ENCODE data around the gene CDH2. TPM values are rescaled to one million over a fixed set of nuclear protein-coding genes. Genes with fewer than 3 reads are reported as not detected.

The CDH2 gene
- total RNA-seq, 1 experiment from 2014 or later = 15.0 TPM

DNA sequence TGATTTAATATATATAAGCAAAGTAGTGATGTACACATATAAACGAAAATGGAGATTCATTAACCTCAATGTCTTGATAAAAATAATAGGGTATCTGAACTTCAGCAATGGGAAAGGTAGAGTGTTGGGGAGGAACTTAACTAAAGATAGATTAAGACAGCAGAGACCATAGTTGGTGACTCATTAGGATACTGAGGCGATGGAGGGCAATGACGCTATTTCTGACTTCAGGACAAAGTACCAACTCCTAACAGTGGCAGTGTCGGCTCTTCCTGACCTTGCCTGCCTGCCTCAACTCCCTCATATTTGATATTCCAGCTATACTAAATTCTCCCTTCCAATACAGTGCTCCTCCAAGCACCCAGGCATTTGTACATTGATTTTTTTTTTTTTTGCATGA is 98.6 kb downstream of the CDH2 start:
- Histone ChIP-seq H3K36me3 (ENCODE audit: insufficient read depth, low read length, poor library complexity, severe bottlenecking) (no peaks in the 10 kb centered on the region), H3K27ac (ENCODE audit: low read depth, low read length, poor library complexity, severe bottlenecking) (no peak overlapping the region), H3K4me1 (ENCODE audit: insufficient read depth, low read length, poor library complexity, severe bottlenecking) (no peaks in the 10 kb centered on the region), H3K27me3 (replicated peaks; ENCODE audit: insufficient read depth, low read depth, low read length, poor library complexity) (peaks cover 49% of the 10 kb centered on the region), H3K4me3 (ENCODE audit: low read depth, low read length, poor library complexity, severe bottlenecking) (no peak overlapping the region), H3K9me3 (ENCODE audit: low read depth, low read length, poor library complexity, severe bottlenecking) (no peaks in the 10 kb centered on the region)
- BruUV-seq (replicated peaks) = no TSS peak
- TF ChIP-seq, protein P1, sequence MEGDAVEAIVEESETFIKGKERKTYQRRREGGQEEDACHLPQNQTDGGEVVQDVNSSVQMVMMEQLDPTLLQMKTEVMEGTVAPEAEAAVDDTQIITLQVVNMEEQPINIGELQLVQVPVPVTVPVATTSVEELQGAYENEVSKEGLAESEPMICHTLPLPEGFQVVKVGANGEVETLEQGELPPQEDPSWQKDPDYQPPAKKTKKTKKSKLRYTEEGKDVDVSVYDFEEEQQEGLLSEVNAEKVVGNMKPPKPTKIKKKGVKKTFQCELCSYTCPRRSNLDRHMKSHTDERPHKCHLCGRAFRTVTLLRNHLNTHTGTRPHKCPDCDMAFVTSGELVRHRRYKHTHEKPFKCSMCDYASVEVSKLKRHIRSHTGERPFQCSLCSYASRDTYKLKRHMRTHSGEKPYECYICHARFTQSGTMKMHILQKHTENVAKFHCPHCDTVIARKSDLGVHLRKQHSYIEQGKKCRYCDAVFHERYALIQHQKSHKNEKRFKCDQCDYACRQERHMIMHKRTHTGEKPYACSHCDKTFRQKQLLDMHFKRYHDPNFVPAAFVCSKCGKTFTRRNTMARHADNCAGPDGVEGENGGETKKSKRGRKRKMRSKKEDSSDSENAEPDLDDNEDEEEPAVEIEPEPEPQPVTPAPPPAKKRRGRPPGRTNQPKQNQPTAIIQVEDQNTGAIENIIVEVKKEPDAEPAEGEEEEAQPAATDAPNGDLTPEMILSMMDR (conservative IDR thresholded peaks at IDR 0.05; ENCODE audit: low read depth, low read length) = no peak
- no peak for TF ChIP-seq EZH2 (IDR thresholded peaks at IDR 0.05; ENCODE audit: borderline replicate concordance, low read depth, low read length, poor library complexity, severe bottlenecking)
- POLR2A ChIA-PET (ENCODE audit: low non-redundant PET) = no interaction called here
- intact Hi-C loops (cut with micrococcal nuclease; ENCODE audit: unreplicated experiment) = no loop called here
- CTCF ChIA-PET = no interaction called here
- DNase-seq (ENCODE audit: low spot score) = no peak

DNA sequence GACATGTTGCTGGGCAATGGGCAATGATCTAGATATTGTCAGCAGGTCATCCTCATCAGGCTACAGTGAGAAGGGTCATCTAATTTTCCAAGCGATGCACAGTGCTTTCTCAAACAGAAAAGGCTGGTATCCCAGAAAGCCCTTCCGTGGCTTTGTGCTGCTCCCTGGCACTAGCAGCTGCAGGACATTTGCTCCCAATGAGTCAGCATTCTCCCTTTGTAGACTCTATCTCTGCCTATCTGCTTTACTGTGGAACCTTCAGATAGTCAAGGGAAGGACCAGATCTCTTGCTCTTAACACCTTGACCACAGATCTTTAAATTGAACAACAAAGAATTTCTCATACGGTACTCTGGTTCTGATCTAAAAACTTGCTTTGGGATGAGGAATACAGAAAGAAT is 101.4 kb downstream of the CDH2 start:
- Histone ChIP-seq H3K27ac (ENCODE audit: low read depth, low read length, poor library complexity, severe bottlenecking) (no peak overlapping the region), H3K4me1 (ENCODE audit: insufficient read depth, low read length, poor library complexity, severe bottlenecking) (no peaks in the 10 kb centered on the region), H3K27me3 (replicated peaks; ENCODE audit: insufficient read depth, low read depth, low read length, poor library complexity) (peaks cover 46% of the 10 kb centered on the region), H3K4me3 (ENCODE audit: low read depth, low read length, poor library complexity, severe bottlenecking) (no peak overlapping the region), H3K9me3 (ENCODE audit: low read depth, low read length, poor library complexity, severe bottlenecking) (no peaks in the 10 kb centered on the region), H3K36me3 (ENCODE audit: insufficient read depth, low read length, poor library complexity, severe bottlenecking) (no peaks in the 10 kb centered on the region)
- DNase-seq (ENCODE audit: low spot score) = no peak
- TF ChIP-seq, protein P1 (conservative IDR thresholded peaks at IDR 0.05; ENCODE audit: low read depth, low read length) = no peak
- TF ChIP-seq EZH2 (IDR thresholded peaks at IDR 0.05; ENCODE audit: borderline replicate concordance, low read depth, low read length, poor library complexity, severe bottlenecking) = no peak
- ChIA-PET CTCF (no interaction called here), POLR2A (ENCODE audit: low non-redundant PET) (no interaction called here)
- intact Hi-C loops (cut with micrococcal nuclease; ENCODE audit: unreplicated experiment) = no loop called here
- BruUV-seq (replicated peaks) = no TSS peak

DNA sequence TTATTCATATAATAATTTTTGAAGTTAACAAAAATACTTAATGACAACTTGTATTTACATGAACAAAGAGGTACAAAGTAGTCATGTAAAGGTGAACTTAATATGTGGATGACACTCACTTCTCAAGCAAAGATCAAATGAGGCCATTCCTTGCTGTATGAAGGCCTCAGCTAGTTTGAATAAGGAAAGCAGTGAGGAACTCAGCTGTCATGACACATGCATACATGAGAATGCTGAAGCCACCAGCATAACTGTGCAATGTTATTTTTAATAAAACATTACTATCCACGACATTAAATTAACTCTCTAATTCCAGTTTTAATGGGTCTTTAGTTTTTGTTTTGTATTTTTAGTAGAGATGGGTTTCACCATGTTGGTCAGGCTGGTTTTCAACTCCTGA is 102.9 kb downstream of the CDH2 start:
- no peaks in the 10 kb centered on the region for H3K9me3 ChIP-seq (ENCODE audit: low read depth, low read length, poor library complexity, severe bottlenecking)
- no peak overlapping the region for H3K4me3 ChIP-seq (ENCODE audit: low read depth, low read length, poor library complexity, severe bottlenecking)
- H3K36me3 ChIP-seq (ENCODE audit: insufficient read depth, low read length, poor library complexity, severe bottlenecking) = no peaks in the 10 kb centered on the region
- no peak for TF ChIP-seq EZH2 (IDR thresholded peaks at IDR 0.05; ENCODE audit: borderline replicate concordance, low read depth, low read length, poor library complexity, severe bottlenecking)
- TF ChIP-seq, protein P1 (conservative IDR thresholded peaks at IDR 0.05; ENCODE audit: low read depth, low read length) = no peak
- POLR2A ChIA-PET (ENCODE audit: low non-redundant PET) = no interaction called here
- intact Hi-C loops (cut with micrococcal nuclease; ENCODE audit: unreplicated experiment) = no loop called here
- DNase-seq (ENCODE audit: low spot score) = no peak
- no peaks in the 10 kb centered on the region for H3K4me1 ChIP-seq (ENCODE audit: insufficient read depth, low read length, poor library complexity, severe bottlenecking)
- no TSS peak for BruUV-seq (replicated peaks)
- peaks cover 44% of the 10 kb centered on the region for H3K27me3 ChIP-seq (replicated peaks; ENCODE audit: insufficient read depth, low read depth, low read length, poor library complexity)
- no peak overlapping the region for H3K27ac ChIP-seq (ENCODE audit: low read depth, low read length, poor library complexity, severe bottlenecking)
- CTCF ChIA-PET = no interaction called here

Data from A673 (cell line).